Measurements from ENCODE around the gene PTPRK.

Gene PTPRK

GRCh38 chr6:128118401-128118800, 402.0 kb downstream of the PTPRK start:
- DNase-seq: no peak

GRCh38 chr6:128117916-128118315, 402.5 kb downstream of the PTPRK start:
- DNase-seq: no peak

- no peak for DNase-seq
These were observed 406.2 kb downstream of the PTPRK start for GRCh38 chr6:128114164-128114563.

GRCh38 chr6:128112494-128112893, 407.9 kb downstream of the PTPRK start:
- DNase-seq: no peak

DNA sequence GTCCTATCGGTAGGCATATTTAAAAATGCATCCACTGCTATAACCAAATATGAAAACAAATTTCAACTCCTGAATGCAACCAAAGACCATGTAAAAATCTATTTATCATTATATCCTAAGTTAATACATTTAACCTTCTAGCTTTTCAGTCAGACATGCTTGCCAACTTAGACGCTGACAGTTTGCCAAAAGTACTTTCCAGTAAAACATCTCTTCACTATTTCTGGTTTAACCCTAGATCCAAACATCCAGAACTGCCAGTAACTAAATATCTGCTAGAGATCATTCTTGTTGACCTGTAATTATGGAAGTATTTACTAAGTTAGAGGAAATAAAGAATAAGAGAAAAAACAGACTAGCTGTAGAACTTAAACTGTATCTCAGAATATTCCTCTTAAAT, 409.3 kb downstream of the PTPRK start:
- DNase-seq: no peak

- no peak for DNase-seq
These were observed 412.7 kb downstream of the PTPRK start for GRCh38 chr6:128107682-128108081.

DNA sequence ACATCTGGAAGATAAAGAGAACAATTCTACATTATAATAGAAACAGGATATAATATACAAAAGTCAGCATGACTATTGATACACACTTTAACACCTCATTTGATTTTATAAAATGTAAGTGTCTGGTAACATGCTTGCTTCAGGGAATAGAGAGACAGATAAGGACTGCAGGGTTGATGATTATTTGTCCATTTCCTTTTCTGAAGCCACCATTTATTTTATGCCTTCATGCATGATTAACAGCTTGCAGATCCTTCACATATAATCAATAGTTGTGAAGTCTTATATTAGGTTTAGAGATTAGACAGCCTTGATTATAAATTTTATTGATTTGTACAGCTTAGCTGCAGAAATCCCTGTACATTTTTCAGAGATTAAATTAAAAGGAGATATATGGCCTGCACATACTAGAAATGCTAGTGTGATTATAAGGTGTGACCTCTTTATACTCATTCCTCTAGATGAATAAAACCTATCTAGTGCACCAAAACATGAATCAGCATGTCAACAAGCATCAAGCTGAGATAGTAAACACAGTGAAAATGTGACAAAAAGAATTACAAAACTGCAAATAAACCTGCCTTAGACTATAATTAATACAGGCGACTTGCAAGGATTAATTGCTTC, 420.7 kb downstream of the PTPRK start:
- DNase-seq: no peak

GRCh38 chr6:128098000-128098581, 422.3 kb downstream of the PTPRK start:
- no peak for DNase-seq

DNA sequence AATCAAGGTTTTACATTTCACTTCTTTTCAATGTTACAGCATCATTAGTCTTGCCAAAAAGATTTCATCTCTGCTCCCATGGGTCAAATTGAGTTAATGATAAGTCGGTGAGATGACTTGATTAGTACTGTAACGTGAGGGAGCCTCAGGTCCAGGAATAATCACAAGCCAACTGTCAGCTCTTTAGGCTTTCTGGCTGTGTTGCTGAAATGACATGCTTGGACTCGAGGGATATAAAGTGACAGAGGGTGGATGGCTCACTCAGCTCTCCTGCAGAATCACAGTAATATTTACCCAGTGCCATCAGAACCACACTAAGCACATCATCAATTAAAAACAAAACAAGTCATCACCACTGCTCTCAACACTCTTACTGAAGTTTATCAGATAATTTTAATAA, 423.4 kb downstream of the PTPRK start:
- DNase-seq: no peak

DNA sequence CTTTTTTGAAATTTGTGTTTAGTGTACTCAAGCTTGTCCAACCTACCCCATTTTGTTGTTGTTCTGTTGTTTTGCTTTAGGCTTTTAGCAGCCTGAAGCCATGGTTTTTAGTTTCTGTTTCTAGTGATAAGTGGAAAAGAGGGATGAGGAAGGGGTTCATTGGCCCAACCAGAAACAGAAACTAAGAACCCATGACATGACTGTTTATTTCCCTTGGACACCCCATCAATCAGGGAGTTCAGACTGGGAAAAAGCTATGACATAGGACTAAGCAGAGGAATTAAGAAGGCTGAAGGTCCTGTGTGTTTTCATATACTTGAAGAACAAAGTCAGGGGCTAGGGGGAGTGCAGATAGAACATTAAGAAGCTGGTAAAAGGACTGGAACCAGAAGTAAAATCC, 425.0 kb downstream of the PTPRK start:
- DNase-seq: no peak

DNA sequence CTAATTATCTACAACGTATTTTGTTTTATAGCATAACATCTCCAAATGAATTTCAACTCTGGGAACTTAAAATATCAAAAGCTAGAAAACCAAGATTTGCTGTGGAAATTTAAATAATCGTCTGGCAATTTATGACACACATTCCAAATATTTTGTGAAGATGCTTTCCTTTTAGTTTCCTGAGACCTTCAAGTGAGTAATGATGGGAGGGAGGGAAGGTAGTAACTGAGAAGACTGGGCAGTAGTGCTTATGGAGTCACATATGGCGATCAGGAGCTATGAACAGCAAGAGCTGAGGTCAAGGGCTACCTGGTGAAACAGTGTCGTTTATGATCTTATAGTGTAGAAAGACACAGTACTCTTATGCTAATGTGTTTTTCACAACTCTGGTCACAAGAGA, 441.4 kb downstream of the PTPRK start:
- DNase-seq: no peak

DNA sequence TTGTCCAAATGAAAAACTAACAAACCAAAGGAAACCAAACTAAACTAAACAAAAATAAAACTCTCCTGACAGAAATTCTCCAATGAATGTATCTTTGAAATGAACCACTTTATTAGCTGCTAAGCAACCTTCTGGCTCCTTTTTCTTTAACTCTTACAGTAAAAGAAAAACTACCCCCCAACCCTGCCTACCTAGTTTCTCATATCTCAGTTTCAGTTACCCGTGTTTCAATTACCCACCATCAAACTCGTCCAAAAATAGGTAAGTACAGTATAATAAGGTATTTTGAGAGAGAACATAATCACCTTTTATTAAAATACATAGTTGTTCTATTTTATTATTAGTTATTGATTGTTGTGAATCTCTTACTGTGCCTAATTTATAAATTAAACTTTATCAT, 442.1 kb downstream of the PTPRK start:
- DNase-seq: no peak

DNA sequence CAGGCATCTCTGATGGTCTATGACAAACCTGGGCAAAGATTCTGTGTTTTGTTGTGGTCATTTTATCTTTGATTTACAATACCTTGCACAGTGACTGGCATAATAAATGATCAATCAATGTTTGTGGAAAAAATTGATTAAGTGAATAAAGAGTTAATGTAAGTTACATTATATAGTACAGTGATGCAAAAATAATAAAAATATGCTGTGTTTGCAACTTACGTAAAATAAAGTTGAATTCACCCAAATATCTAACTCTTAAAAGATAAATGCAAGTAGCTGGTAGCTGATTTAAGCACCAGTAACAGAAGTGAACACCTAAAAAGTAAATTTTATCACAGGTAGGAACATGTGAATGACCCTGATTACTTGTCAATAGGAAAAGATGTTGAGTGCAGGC, 443.6 kb downstream of the PTPRK start:
- no peak for DNase-seq

- DNase-seq: no peak
These were observed 445.8 kb downstream of the PTPRK start for GRCh38 chr6:128074567-128074966.

GRCh38 chr6:128073389-128073788, 447.0 kb downstream of the PTPRK start:
- no peak for DNase-seq

DNA sequence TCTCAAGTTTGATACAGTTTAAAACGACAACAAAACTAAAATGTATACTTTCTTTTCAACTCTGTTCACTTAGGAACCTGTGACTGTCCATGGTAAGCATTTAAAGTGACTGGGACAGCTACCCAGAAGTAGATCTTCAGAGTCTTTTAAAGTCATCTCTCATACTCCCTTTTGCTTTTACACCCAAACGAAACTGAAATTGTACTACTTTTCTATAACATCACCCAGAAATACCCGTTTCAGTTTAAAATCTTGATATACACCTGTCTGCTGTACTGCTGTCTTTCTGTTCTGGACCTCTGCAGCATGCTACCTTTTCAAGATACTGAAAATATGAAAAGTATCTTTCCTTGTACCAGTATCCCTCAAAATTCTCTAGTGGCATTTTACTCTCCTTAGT, 449.2 kb downstream of the PTPRK start:
- DNase-seq: no peak

GRCh38 chr6:128070406-128070805, 450.0 kb downstream of the PTPRK start:
- no peak for DNase-seq

- DNase-seq: no peak
These were observed 451.2 kb downstream of the PTPRK start for GRCh38 chr6:128069188-128069587.

GRCh38 chr6:128068119-128068479, 452.3 kb downstream of the PTPRK start:
- DNase-seq: no peak

- no peak for DNase-seq
These were observed 452.8 kb downstream of the PTPRK start for GRCh38 chr6:128067446-128068118.

GRCh38 chr6:128065072-128065471, 455.3 kb downstream of the PTPRK start:
- DNase-seq: no peak

- DNase-seq: no peak
These were observed 455.9 kb downstream of the PTPRK start for GRCh38 chr6:128064540-128064895.

DNA sequence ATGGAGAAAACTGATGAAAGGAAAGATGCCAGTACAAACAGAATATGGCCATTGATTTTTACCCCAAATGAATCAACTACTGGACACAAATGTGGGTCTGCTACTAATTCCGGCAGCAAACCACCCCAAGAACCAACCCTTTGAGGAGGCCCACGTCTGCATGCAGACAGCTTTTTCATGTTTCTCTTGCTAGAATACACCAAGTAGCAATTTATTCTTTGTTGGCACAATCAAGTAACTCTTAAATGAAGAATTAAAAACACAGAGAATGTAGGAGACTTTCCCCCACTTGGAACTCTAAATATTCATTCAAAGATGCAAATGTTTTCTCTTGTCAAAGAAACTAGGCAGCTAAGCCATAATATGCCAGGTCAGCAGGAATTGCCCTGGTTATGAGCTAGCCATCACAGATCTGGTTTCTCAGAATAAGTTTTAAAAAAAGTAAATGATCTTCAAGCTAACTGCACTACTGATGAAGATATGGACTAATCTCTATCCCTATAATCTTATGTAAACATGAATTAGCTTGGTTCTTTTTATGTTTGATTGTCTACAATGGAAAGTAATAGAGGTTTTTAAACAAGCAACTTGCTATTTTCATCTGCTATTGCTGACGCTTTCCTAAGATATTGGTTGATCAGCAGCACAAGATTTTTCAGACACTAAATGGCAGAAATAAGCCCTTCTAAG, 456.4 kb downstream of the PTPRK start:
- no peak for DNase-seq

- DNase-seq: no peak
These were observed 457.4 kb downstream of the PTPRK start for GRCh38 chr6:128062882-128063603.
